Cardiac atrium fibroblast (primary cell): ENCODE results near the gene SUN5. TPM values are rescaled to one million over a fixed set of nuclear protein-coding genes. Genes with fewer than 3 reads are reported as not detected.

Source experiments
- total RNA-seq: library from RNA; depleted of rRNA; stranded (reverse); fragments of >200 nt; gene quantifications from 2 replicates; pipeline ENCODE4 v1.2.3, GENCODE V29; 2015

SUN5 gene, protein sequence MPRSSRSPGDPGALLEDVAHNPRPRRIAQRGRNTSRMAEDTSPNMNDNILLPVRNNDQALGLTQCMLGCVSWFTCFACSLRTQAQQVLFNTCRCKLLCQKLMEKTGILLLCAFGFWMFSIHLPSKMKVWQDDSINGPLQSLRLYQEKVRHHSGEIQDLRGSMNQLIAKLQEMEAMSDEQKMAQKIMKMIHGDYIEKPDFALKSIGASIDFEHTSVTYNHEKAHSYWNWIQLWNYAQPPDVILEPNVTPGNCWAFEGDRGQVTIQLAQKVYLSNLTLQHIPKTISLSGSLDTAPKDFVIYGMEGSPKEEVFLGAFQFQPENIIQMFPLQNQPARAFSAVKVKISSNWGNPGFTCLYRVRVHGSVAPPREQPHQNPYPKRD
- total RNA-seq: not detected in 2 replicates

DNA sequence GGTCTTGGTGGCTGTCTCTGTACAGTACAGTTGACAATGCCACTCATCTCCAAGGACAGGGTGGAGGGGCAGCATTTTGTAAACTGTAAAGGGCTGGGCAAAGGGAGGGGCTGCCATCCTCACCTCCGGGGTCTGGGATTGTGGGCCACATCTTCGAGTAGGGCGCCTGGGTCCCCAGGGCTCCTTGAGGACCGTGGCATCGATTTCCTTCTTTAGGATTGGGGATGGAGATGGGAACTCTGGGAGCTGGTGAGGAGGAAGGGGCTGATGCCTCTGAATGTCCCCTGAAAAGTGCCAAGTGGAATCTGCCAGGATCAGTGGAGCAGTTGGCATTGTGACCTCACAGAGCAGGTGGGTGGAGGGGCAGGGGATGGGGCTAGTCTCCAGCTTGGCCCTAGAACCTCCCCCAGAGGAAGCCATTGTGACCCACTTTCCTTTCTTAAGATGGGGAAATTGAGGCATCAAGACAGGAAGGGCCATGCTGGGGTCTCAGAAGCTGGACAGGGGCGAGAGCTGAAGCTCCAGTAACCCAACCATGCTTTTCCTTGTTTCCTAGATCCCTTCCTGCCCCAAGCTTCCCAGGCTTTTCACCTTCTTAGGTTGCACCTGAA lies at the start of gene SUN5:
Gene SUN5 (minus strand): TSS at position 293 of the 611 bp plus-strand sequence. CDS start 93 bp downstream, at position 200.

DNA sequence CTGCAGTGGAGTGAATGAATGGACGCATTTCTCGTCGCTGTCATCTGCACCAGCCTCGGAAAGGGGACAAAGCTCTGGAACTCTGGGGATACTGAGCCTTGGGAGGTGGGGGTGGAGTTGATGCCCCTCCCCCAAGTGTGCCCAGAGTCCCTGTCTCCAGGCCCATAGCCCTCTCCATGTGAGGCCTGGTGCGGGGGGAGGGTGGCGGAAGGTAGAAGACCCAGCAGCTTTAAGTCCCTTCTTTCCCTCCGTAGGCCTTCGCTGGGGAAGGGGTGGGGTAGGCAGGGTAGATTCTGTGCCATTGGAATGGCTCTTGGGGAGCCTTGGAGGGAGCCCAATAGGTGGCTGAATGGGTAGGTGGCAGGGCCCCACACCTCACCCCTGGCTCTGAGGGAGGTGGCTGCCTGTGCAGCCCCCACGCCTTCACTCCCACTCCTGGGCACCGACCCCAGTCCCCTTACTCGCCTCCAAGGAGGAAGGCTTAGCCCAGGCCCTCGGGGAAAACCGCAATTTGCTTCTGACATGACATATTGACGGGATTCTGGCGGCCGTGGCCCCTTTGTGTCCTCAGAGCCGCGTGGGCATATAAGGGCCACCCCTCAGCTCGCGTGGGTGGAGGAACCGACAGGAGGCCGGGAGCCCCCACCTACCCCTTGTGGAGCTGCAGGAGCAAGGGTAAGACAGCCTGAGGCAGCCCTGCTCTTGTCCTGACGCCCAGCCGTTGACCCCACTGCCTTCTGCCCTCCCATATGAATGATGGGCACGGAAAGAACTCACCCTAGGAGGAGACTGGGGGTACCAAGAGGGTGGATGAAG lies 49.3 kb upstream of the SUN5 start, which contains the start of gene BPIFB3:
Gene BPIFB3 (plus strand): TSS at position 613 of the 816 bp plus-strand sequence. CDS start 1,533 bp downstream, outside the sequence.

DNA sequence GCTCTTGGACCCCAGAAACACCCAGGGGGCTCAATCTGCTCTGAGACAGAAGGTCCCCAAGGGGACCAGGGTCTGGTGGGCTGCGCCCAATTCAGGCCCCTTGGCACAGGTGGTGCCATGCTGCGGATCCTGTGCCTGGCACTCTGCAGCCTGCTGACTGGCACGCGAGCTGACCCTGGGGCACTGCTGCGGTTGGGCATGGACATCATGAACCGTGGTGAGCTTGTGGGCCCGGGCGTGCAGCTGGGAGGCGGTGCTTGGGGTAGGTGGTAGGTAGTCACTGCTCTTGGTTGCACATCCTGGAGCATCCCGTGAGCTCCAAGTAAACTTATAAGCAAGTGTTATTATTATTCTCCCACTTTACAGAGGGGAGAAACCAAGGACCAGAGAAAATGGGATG lies 27.3 kb upstream of the SUN5 start, which contains the start of gene BPIFB6:
Gene BPIFB6 (plus strand): TSS at position 118 of the 400 bp plus-strand sequence. CDS start 0 bp downstream, at position 118.

DNA sequence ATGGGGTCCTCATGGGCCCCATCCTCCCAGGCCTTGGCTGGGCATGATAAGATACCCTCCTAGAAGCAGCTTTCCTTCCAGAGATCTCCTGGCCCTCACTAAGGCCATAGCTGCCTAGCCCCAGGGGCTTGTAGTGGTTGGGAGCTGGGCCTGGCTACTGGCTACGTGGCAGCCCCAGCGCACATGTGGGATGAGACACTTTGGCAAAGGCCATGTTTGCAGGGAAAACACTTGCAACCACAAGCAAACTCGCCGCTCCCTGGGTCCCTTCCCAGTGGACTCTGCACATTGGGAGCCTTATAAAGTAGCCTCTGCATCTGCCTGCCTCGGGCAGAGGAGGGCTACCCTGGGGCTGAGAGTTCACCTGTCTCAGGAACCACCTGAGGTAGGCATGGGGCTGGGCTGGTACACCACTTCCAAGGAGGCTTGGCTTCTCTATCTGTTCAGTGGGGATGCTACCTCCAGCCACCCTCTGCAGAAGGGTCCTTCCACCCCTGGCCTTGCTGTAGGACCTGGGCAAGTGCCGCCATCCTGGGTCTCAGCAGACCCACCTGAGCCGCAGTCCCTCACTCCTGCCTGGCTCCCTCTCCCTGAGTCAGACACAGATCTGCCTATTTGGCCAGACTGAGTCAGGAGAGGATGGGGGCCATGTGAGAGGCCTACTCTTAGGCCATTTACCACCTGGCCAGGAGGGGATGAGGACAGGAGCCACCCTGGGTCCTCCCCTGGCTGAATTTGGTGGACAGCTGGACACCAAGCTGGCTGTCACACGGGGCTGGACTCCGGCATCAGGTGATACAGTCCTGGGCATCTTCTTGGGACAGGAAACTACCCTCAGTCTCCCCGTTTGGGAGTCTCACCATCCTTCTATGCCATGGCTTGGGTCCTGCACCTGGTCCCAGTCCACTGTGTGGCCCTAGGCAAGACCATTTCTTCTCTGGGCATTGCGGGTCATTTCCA lies 3.4 kb upstream of the SUN5 start, which contains the start of gene BPIFB2:
Gene BPIFB2 (plus strand): TSS at position 329 of the 960 bp plus-strand sequence. CDS start 871 bp downstream, outside the sequence.

Other genes starting within 250 kb of the SUN5 start
- gene DNMT3B, start 242.0 kb downstream of the SUN5 start, total RNA-seq: 0.65 and 2.5 TPM in 2 replicates
- 64.4 and 70.6 TPM in 2 replicates for gene MAPRE1, start 184.5 kb downstream of the SUN5 start, total RNA-seq
- gene EFCAB8, start 145.5 kb downstream of the SUN5 start, total RNA-seq: under 0.01 TPM in 1 of 2 replicates, not detected in the other
- not detected in 2 replicates for gene BPIFB2, start 3.3 kb upstream of the SUN5 start, total RNA-seq
- gene BPIFB6, start 27.2 kb upstream of the SUN5 start, total RNA-seq: not detected in 2 replicates
- gene BPIFB3, start 49.5 kb upstream of the SUN5 start, total RNA-seq: not detected in 2 replicates
- gene BPIFB4, start 75.2 kb upstream of the SUN5 start, total RNA-seq: not detected in 2 replicates
- gene BPIFA2, start 163.7 kb upstream of the SUN5 start, total RNA-seq: not detected in 2 replicates
- gene BPIFA3, start 212.9 kb upstream of the SUN5 start, total RNA-seq: not detected in 2 replicates
- gene BPIFA1, start 231.6 kb upstream of the SUN5 start, total RNA-seq: not detected in 2 replicates